HL-60 (cell line): ENCODE measurements around the gene C20orf173.

Source experiments
- DNase-seq, 2 experiments: peaks; one replicate each; pipeline ENCODE4 v3.0.0-alpha.2; 2010 to 2020; ENCODE audit warnings: low read depth in 1 of 2, low spot score in 1 of 2
- H3K27ac ChIP-seq: fragments of 250-450 bp; sonication (Bioruptor Pico); replicated peaks from 2 replicates; pipeline ENCODE4 v1.5.1; 2020; ENCODE audit warnings: mild to moderate bottlenecking, moderate library complexity
- H3K27me3 ChIP-seq: fragments of 250-450 bp; sonication (Bioruptor Pico); 2 replicates; pipeline ENCODE4 v1.5.1; 2021; ENCODE audit warnings: mild to moderate bottlenecking, moderate library complexity; ENCODE audit not compliant: insufficient read depth, poor library complexity, severe bottlenecking
- H3K4me3 ChIP-seq: replicated peaks from 2 replicates; pipeline ENCODE4 v1.5.1; 2011; ENCODE audit warnings: mild to moderate bottlenecking, control low read depth, low read length; ENCODE audit not compliant: insufficient read depth
- CTCF ChIP-seq: IDR thresholded peaks from one replicate; pipeline ENCODE4 v1.5.1; 2011; ENCODE audit warnings: low read length, control low read depth, inconsistent platforms; ENCODE audit not compliant: insufficient read depth
- GABPA ChIP-seq: IDR thresholded peaks from 2 replicates; pipeline ENCODE4 v1.6.1; 2012; ENCODE audit warnings: low read depth
- POLR2AphosphoS5 ChIP-seq: IDR thresholded peaks from 2 replicates; pipeline ENCODE4 v1.6.1; 2012; ENCODE audit warnings: low read depth
- REST ChIP-seq: IDR thresholded peaks from 2 replicates; pipeline ENCODE4 v1.6.1; 2012; ENCODE audit warnings: low read depth; ENCODE audit not compliant: insufficient replicate concordance
- SPI1 ChIP-seq: IDR thresholded peaks from 2 replicates; pipeline ENCODE4 v1.6.1; 2012; ENCODE audit warnings: low read depth, mild to moderate bottlenecking, borderline replicate concordance

The C20orf173 gene

GRCh38 chr20:35514371-35514932, 15.0 kb downstream of the C20orf173 start:
- Histone ChIP-seq H3K27ac (no peak overlapping the region), H3K27me3 (no peaks in the 10 kb centered on the region), H3K4me3 (no peak overlapping the region)
- TF ChIP-seq POLR2AphosphoS5 (no peak), GABPA (no peak), CTCF (no peak), REST (no peak), SPI1 (no peak)
- no peak for DNase-seq

GRCh38 chr20:35511814-35512420, 17.5 kb downstream of the C20orf173 start:
- H3K4me3 ChIP-seq = no peak overlapping the region
- no peak for TF ChIP-seq REST
- no peak for TF ChIP-seq POLR2AphosphoS5
- TF ChIP-seq GABPA = no peak
- no peak for TF ChIP-seq CTCF
- TF ChIP-seq SPI1 = no peak
- no peak for DNase-seq
- H3K27me3 ChIP-seq = no peaks in the 10 kb centered on the region
- H3K27ac ChIP-seq = no peak overlapping the region

GRCh38 chr20:35510951-35511735, 18.3 kb downstream of the C20orf173 start:
- Histone ChIP-seq H3K4me3 (no peak overlapping the region), H3K27ac (no peak overlapping the region), H3K27me3 (no peaks in the 10 kb centered on the region)
- no peak for DNase-seq
- TF ChIP-seq GABPA (no peak), REST (no peak), CTCF (no peak), SPI1 (no peak), POLR2AphosphoS5 (no peak)
